ENCODE results near the gene SPAG17. TPM values are rescaled to one million over a fixed set of nuclear protein-coding genes. Genes with fewer than 3 reads are reported as not detected.

Gene SPAG17
- total RNA-seq, 1 experiment from 2014 or later, result not detected

GRCh38 chr1:118189564-118189963 lies 4.5 kb upstream of the SPAG17 start (continued):
- no peak for TF ChIP-seq ZBTB33 (IDR thresholded peaks at IDR 0.05; ENCODE audit: extremely low read depth, insufficient replicate concordance, low read length)

GRCh38 chr1:118188411-118188810 lies 3.4 kb upstream of the SPAG17 start:
- BruUV-seq (replicated peaks), result no TSS peak
- Histone ChIP-seq H3K36me3 (ENCODE audit: control insufficient read depth in 1 of 2, insufficient read depth in 2 of 2, low read length in 2 of 2) (no peaks in the 10 kb centered on the region), H3K4me3 (replicated peaks in 1 of 2; ENCODE audit: low read depth in 1 of 2, low read length in 2 of 2) (no peak overlapping the region), H3K4me1 (ENCODE audit: control insufficient read depth in 1 of 2, insufficient read depth in 2 of 2, low read length in 2 of 2) (no peaks in the 10 kb centered on the region), H3K9me3 (ENCODE audit: control insufficient read depth in 1 of 2, insufficient read depth in 1 of 2, low read depth in 1 of 2, low read length in 2 of 2) (no peaks in the 10 kb centered on the region), H3K79me2 (ENCODE audit: insufficient read depth, low read length) (no peaks in the 10 kb centered on the region), H2AFZ (ENCODE audit: low read depth, low read length, poor library complexity, severe bottlenecking) (no peak overlapping the region), H3K9me2 (ENCODE audit: insufficient read depth) (no peaks in the 10 kb centered on the region), H3K27me3 (ENCODE audit: insufficient read depth, low read length) (no peaks in the 10 kb centered on the region), H3K27ac (ENCODE audit: low read depth, low read length) (no peak overlapping the region), H3K9ac (ENCODE audit: low read length) (no peak overlapping the region), H4K20me1 (ENCODE audit: insufficient read depth) (no peaks in the 10 kb centered on the region), H3K4me2 (ENCODE audit: low read length) (no peak overlapping the region)
- TF ChIP-seq JUND (IDR thresholded peaks at IDR 0.05) (no peak), REST (IDR thresholded peaks at IDR 0.05; ENCODE audit: low read depth) (no peak), EZH2phosphoT487 (IDR thresholded peaks at IDR 0.05; ENCODE audit: borderline replicate concordance) (no peak), ZBTB33 (IDR thresholded peaks at IDR 0.05; ENCODE audit: extremely low read depth, insufficient replicate concordance, low read length) (no peak), EGR1 (IDR thresholded peaks at IDR 0.05; ENCODE audit: low read depth) (no peak), ZFX (IDR thresholded peaks at IDR 0.05) (no peak), RAD21 (IDR thresholded peaks at IDR 0.05; ENCODE audit: low read depth) (no peak), ATF3 (IDR thresholded peaks at IDR 0.05) (no peak), POLR2A (IDR thresholded peaks at IDR 0.05; ENCODE audit: borderline replicate concordance, extremely low read depth, insufficient read depth, insufficient read length) (no peak), SP1 (IDR thresholded peaks at IDR 0.05; ENCODE audit: low read depth) (no peak), TCF7L2 (IDR thresholded peaks at IDR 0.05; ENCODE audit: borderline replicate concordance, extremely low read depth, insufficient read depth, insufficient read length) (no peak), ELF1 (IDR thresholded peaks at IDR 0.05; ENCODE audit: borderline replicate concordance, low read depth) (no peak), CEBPB (IDR thresholded peaks at IDR 0.05; ENCODE audit: low read depth) (no peak), YY1 (IDR thresholded peaks at IDR 0.05; ENCODE audit: extremely low read depth, insufficient replicate concordance, low read depth, low read length) (no peak)
- ChIA-PET RAD21 (ENCODE audit: low non-redundant PET in 1 of 2, low total read pairs in 2 of 2, uncharacterized antibody in 2 of 2, unreplicated experiment in 2 of 2) (no interaction called here), CTCF (no interaction called here), POLR2A (no interaction called here)
- intact Hi-C loops (cut with micrococcal nuclease), result no loop called here
- ATAC-seq, result no peak
- no peak for DNase-seq (ENCODE audit: low read depth, low spot score)

Measured in HCT116 (cell line).